ENCODE results near the gene GJB5. TPM values are rescaled to one million over a fixed set of nuclear protein-coding genes. Genes with fewer than 3 reads are reported as not detected.
A peak's percentile ranks its signal among the peaks of the same experiment; 100 is the strongest.

GJB5 gene
- polyA plus RNA-seq, 1 donor (not counting 4 experiments of a cell fraction or from before 2014, with no cell fraction given) = 169 TPM

DNA sequence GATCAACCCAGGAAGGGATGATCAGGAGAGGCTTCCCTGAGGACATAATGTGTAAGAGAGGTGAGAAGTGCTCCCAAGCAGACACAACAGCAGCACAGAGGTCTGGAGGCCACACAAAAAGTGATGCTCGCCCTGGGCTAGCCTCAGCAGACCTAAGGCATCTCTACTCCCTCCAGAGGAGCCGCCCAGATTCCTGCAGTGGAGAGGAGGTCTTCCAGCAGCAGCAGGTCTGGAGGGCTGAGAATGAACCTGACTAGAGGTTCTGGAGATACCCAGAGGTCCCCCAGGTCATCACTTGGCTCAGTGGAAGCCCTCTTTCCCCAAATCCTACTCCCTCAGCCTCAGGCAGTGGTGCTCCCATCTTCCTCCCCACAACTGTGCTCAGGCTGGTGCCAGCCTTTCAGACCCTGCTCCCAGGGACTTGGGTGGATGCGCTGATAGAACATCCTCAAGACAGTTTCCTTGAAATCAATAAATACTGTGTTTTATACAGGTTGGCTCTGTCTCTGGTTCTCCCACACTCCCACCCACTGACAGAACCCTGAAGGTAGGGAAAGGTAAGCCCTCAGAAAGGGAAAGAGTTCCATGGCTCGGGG, 31.1 kb downstream of the GJB5 start:
- Histone ChIP-seq H3K36me3 (ENCODE audit: control insufficient read depth in 2 of 2, extremely low read depth in 1 of 2, insufficient read depth in 2 of 2, low read length in 2 of 2) (peaks cover 15 to 35% of the 10 kb centered on the region in 2 experiments), H3K27ac (ENCODE audit: control insufficient read depth, insufficient read depth, low read length) (no peak overlapping the region), H3K79me2 (ENCODE audit: control insufficient read depth, insufficient read depth, low read length) (peaks cover 50% of the 10 kb centered on the region), H3K4me2 (ENCODE audit: control insufficient read depth, extremely low read depth, insufficient read depth, low read depth, low read length) (no peak overlapping the region), H3K9me1 (ENCODE audit: control insufficient read depth, extremely low read depth, insufficient read depth, low read length) (peaks cover 2% of the 10 kb centered on the region), H3K9ac (ENCODE audit: control insufficient read depth, extremely low read depth, insufficient read depth, low read length) (peak overlapping the region; percentile 4), H4K20me1 (ENCODE audit: control insufficient read depth, extremely low read depth, insufficient read depth, low read length) (peaks cover 23% of the 10 kb centered on the region), H3K27me3 (ENCODE audit: control insufficient read depth, extremely low read depth, insufficient read depth, low read length) (peaks cover 4% of the 10 kb centered on the region), H3K4me3 (ENCODE audit: control insufficient read depth in 2 of 3, extremely low read depth in 1 of 3, insufficient read depth in 2 of 3, low read depth in 1 of 3, low read length in 3 of 3) (peak overlapping the region in 1 of 3 experiments; percentile 9), H3K9me3 (ENCODE audit: control insufficient read depth, low read depth, low read length) (no peaks in the 10 kb centered on the region), H2AFZ (ENCODE audit: control insufficient read depth, low read length) (no peak overlapping the region), H3K4me1 (ENCODE audit: control insufficient read depth, extremely low read depth, insufficient read depth, low read length) (peaks cover 33% of the 10 kb centered on the region)
- TF ChIP-seq, protein P1, sequence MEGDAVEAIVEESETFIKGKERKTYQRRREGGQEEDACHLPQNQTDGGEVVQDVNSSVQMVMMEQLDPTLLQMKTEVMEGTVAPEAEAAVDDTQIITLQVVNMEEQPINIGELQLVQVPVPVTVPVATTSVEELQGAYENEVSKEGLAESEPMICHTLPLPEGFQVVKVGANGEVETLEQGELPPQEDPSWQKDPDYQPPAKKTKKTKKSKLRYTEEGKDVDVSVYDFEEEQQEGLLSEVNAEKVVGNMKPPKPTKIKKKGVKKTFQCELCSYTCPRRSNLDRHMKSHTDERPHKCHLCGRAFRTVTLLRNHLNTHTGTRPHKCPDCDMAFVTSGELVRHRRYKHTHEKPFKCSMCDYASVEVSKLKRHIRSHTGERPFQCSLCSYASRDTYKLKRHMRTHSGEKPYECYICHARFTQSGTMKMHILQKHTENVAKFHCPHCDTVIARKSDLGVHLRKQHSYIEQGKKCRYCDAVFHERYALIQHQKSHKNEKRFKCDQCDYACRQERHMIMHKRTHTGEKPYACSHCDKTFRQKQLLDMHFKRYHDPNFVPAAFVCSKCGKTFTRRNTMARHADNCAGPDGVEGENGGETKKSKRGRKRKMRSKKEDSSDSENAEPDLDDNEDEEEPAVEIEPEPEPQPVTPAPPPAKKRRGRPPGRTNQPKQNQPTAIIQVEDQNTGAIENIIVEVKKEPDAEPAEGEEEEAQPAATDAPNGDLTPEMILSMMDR (optimal IDR thresholded peaks at IDR 0.05 in 1 of 3, IDR thresholded peaks at IDR 0.05 in 1 of 3, conservative IDR thresholded peaks at IDR 0.05 in 1 of 3; ENCODE audit: extremely low read depth in 1 of 3, insufficient read depth in 2 of 3, low read length in 3 of 3) = no peak
- TF ChIP-seq EZH2 (IDR thresholded peaks at IDR 0.05; ENCODE audit: low read length) = no peak
- dilution Hi-C loops (cut with MboI; ENCODE audit: extremely low pct_ligation_motif_present, low sequenced_read_pairs) = no loop called here
- DNase-seq (ENCODE audit: low read depth, low spot score) (no peak), FAIRE-seq (no peak)

DNA sequence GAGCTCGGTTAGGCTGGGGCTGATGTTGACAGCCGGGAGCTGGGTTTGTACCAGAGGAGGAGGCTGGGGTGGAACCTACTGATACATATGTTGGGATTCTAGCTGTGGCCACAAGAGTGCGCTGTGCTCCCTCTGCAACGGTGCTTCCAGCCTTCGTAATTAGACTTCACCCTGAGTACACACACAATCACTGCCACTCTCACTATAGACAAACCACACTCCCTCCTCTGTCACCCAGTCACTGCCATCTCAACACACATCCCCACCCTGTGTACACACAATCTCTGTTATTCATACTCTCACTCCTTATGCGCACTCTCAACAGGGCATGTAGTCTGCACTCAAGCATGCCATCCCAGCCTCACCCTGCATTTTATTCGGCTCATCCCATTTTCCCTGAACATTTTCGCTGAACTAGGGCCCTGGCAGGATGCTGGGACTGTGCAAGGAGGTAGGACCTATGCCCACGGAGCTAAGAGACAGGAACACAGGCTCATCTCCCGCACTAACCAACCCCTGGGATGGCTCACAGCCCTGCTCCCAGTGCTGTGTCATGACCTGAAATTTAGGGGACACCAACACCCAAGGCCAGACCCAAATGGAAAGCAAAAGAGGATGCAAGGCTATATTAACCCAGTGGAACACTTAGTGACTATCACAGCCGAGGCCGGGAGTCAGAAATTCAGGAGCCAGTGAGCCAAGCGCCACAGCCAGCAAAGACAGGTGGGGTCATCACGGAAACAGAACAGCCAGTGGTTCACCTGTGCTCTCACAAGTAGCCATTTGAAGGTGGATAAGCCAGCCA, 31.9 kb downstream of the GJB5 start:
- Histone ChIP-seq H3K9me3 (ENCODE audit: control insufficient read depth, low read depth, low read length) (no peaks in the 10 kb centered on the region), H2AFZ (ENCODE audit: control insufficient read depth, low read length) (no peak overlapping the region), H3K9me1 (ENCODE audit: control insufficient read depth, extremely low read depth, insufficient read depth, low read length) (peaks cover 2% of the 10 kb centered on the region), H3K4me1 (ENCODE audit: control insufficient read depth, extremely low read depth, insufficient read depth, low read length) (peaks cover 33% of the 10 kb centered on the region), H3K9ac (ENCODE audit: control insufficient read depth, extremely low read depth, insufficient read depth, low read length) (no peak overlapping the region), H3K27me3 (ENCODE audit: control insufficient read depth, extremely low read depth, insufficient read depth, low read length) (peaks cover 4% of the 10 kb centered on the region), H4K20me1 (ENCODE audit: control insufficient read depth, extremely low read depth, insufficient read depth, low read length) (peaks cover 23% of the 10 kb centered on the region), H3K36me3 (ENCODE audit: control insufficient read depth in 2 of 2, extremely low read depth in 1 of 2, insufficient read depth in 2 of 2, low read length in 2 of 2) (peaks cover 15 to 35% of the 10 kb centered on the region in 2 experiments), H3K27ac (ENCODE audit: control insufficient read depth, insufficient read depth, low read length) (peak overlapping the region; percentile 16), H3K79me2 (ENCODE audit: control insufficient read depth, insufficient read depth, low read length) (peaks cover 43% of the 10 kb centered on the region), H3K4me3 (ENCODE audit: control insufficient read depth in 2 of 3, extremely low read depth in 1 of 3, insufficient read depth in 2 of 3, low read depth in 1 of 3, low read length in 3 of 3) (peak overlapping the region in 1 of 3 experiments; percentile 9), H3K4me2 (ENCODE audit: control insufficient read depth, extremely low read depth, insufficient read depth, low read depth, low read length) (no peak overlapping the region)
- dilution Hi-C loops (cut with MboI; ENCODE audit: extremely low pct_ligation_motif_present, low sequenced_read_pairs) = no loop called here
- DNase-seq (ENCODE audit: low read depth, low spot score) (no peak), FAIRE-seq (peak; percentile 90)
- no peak for TF ChIP-seq EZH2 (IDR thresholded peaks at IDR 0.05; ENCODE audit: low read length)
- TF ChIP-seq, protein P1 (optimal IDR thresholded peaks at IDR 0.05 in 1 of 3, IDR thresholded peaks at IDR 0.05 in 1 of 3, conservative IDR thresholded peaks at IDR 0.05 in 1 of 3; ENCODE audit: extremely low read depth in 1 of 3, insufficient read depth in 2 of 3, low read length in 3 of 3) = peak in 2 of 3 experiments; percentile 80 to 85

Data from keratinocyte (primary cell).